HCT116 (cell line): ENCODE data around the gene CHID1. TPM values are rescaled to one million over a fixed set of nuclear protein-coding genes. Genes with fewer than 3 reads are reported as not detected.
A peak's percentile ranks its signal among the peaks of the same experiment; 100 is the strongest.

Experiments
- ATAC-seq: fragments of 200-7000 bp; cut with Tn5 transposase; 2 replicates; pipeline ENCODE4 v1.9.1; 2020; ENCODE audit warnings: mild to moderate bottlenecking, moderate library complexity
- BruUV-seq: library from RNA; stranded (reverse); fragments of 400-500 nt; replicated peaks from 2 replicates; lab custom pipeline; 2021; lab: Mats Ljungman, UMichigan
- CTCF ChIA-PET: fragments of 300-600 bp; sonication (Branson Sonifier 250); formaldehyde crosslinking; loops from one replicate; lab custom pipeline; 2021; ENCODE audit warnings: antibody characterized with exemption; lab: Charles Lee
- POLR2A ChIA-PET: fragments of 300-600, 350-600 bp; sonication (Branson Sonifier 250); formaldehyde crosslinking; loops from one replicate; lab custom pipeline; 2021; ENCODE audit warnings: antibody characterized with exemption; lab: Charles Lee
- RAD21 ChIA-PET, 2 experiments: fragments of 300-600 bp; sonication (Branson Sonifier 250); formaldehyde crosslinking; loops; one replicate each; lab custom pipeline; 2023; ENCODE audit warnings: low total read pairs in 2 of 2; ENCODE audit not compliant: uncharacterized antibody in 2 of 2, unreplicated experiment in 2 of 2, low non-redundant PET in 1 of 2; lab: Charles Lee
- DNase-seq: peaks from one replicate; pipeline ENCODE4 v3.0.0-alpha.2; 2010; ENCODE audit warnings: low read depth, low spot score
- H2AFZ ChIP-seq: fragments of 200-600 bp; shearing (Covaris generic), sonication (generic); 2 replicates; pipeline ENCODE4 v1.6.1; 2017; ENCODE audit warnings: low read depth, mixed run types, mixed read lengths, antibody characterized with exemption, low read length; ENCODE audit not compliant: poor library complexity, severe bottlenecking
- H3K27ac ChIP-seq: 2 replicates; pipeline ENCODE4 v1.5.1; 2012; ENCODE audit warnings: low read depth, low read length
- H3K27me3 ChIP-seq: fragments of 200-600 bp; sonication (generic); 2 replicates; pipeline ENCODE4 v1.6.1; 2016; ENCODE audit warnings: mixed run types, low read length, mixed read lengths; ENCODE audit not compliant: insufficient read depth
- H3K36me3 ChIP-seq, 2 experiments: fragments of 200-500 bp in 1 of 2; fragments of 200-600 bp in 1 of 2; sonication (Bioruptor generic) in 1 of 2; sonication (generic) in 1 of 2; 2 replicates each; pipeline versions ENCODE4 v1.5.1 to v1.6.1; 2014 to 2016; ENCODE audit warnings: low read length in 2 of 2, inconsistent platforms in 1 of 2, mixed read lengths in 1 of 2, mixed run types in 1 of 2; ENCODE audit not compliant: insufficient read depth in 2 of 2, control insufficient read depth in 1 of 2
- H3K4me1 ChIP-seq, 2 experiments: fragments of 200-600 bp in 1 of 2; sonication (generic) in 1 of 2; 2 replicates each; pipeline versions ENCODE4 v1.5.1 to v1.6.1; 2012 to 2017; ENCODE audit warnings: low read length in 2 of 2, inconsistent platforms in 1 of 2, mild to moderate bottlenecking in 1 of 2, mixed read lengths in 1 of 2, mixed run types in 1 of 2, moderate library complexity in 1 of 2; ENCODE audit not compliant: insufficient read depth in 2 of 2, control insufficient read depth in 1 of 2
- H3K4me2 ChIP-seq: fragments of 200-600 bp; sonication (generic); 2 replicates; pipeline ENCODE4 v1.6.1; 2017; ENCODE audit warnings: mixed run types, low read length, mixed read lengths
- H3K4me3 ChIP-seq, 2 experiments: fragments of 200-600 bp in 1 of 2; sonication (generic) in 1 of 2; replicated peaks in 1 of 2; 2 replicates each; pipeline ENCODE4 v1.5.1; 2011 to 2016; ENCODE audit warnings: low read length in 2 of 2, control low read depth in 1 of 2, low read depth in 1 of 2, mild to moderate bottlenecking in 1 of 2, mixed read lengths in 1 of 2, mixed run types in 1 of 2
- H3K79me2 ChIP-seq: fragments of 200-600 bp; sonication (generic); 2 replicates; pipeline ENCODE4 v1.6.1; 2017; ENCODE audit warnings: mild to moderate bottlenecking, mixed run types, low read length, moderate library complexity, mixed read lengths; ENCODE audit not compliant: insufficient read depth
- H3K9ac ChIP-seq: fragments of 200-600 bp; sonication (generic); 2 replicates; pipeline ENCODE4 v1.6.1; 2016; ENCODE audit warnings: low read length, mixed read lengths
- H3K9me2 ChIP-seq: fragments of 200-600 bp; sonication (generic), shearing (Covaris generic); 2 replicates; pipeline ENCODE4 v1.6.1; 2017; ENCODE audit warnings: mixed run types, mild to moderate bottlenecking, moderate library complexity; ENCODE audit not compliant: insufficient read depth
- H3K9me3 ChIP-seq, 2 experiments: fragments of 200-500 bp in 1 of 2; fragments of 200-600 bp in 1 of 2; sonication (Bioruptor generic) in 1 of 2; sonication (generic) in 1 of 2; 2 replicates each; pipeline ENCODE4 v1.6.1; 2014 to 2017; ENCODE audit warnings: low read length in 2 of 2, mixed read lengths in 2 of 2, inconsistent platforms in 1 of 2, low read depth in 1 of 2, mild to moderate bottlenecking in 1 of 2, mixed run types in 1 of 2, moderate library complexity in 1 of 2; ENCODE audit not compliant: control insufficient read depth in 1 of 2, insufficient read depth in 1 of 2
- H4K20me1 ChIP-seq: fragments of 200-600 bp; sonication (generic), shearing (Covaris generic); 2 replicates; pipeline ENCODE4 v1.6.1; 2017; ENCODE audit warnings: mixed run types, mild to moderate bottlenecking, moderate library complexity; ENCODE audit not compliant: insufficient read depth
- ATF3 ChIP-seq: IDR thresholded peaks from 2 replicates; pipeline ENCODE4 v1.6.1; 2012
- CEBPB ChIP-seq: IDR thresholded peaks from 2 replicates; pipeline ENCODE4 v1.6.1; 2012; ENCODE audit warnings: low read depth
- CTCF ChIP-seq, 3 experiments: fragments of 200-600 bp in 1 of 3; sonication (generic) in 1 of 3; IDR thresholded peaks in 2 of 3; conservative IDR thresholded peaks in 1 of 3; 2 replicates each; pipeline ENCODE4 v1.5.1; 2012 to 2017; ENCODE audit warnings: low read depth in 2 of 3, low read length in 2 of 3, antibody characterized with exemption in 1 of 3, borderline replicate concordance in 1 of 3, control low read depth in 1 of 3, mild to moderate bottlenecking in 1 of 3, mixed read lengths in 1 of 3, mixed run types in 1 of 3, moderate library complexity in 1 of 3; ENCODE audit not compliant: insufficient read depth in 1 of 3
- EZH2 ChIP-seq: fragments of 200-600 bp; sonication (generic); IDR thresholded peaks from 2 replicates; pipeline ENCODE4 v1.6.1; 2017; ENCODE audit warnings: antibody characterized with exemption, mixed run types
- EZH2phosphoT487 ChIP-seq: fragments of 200-600 bp; IDR thresholded peaks from 2 replicates; pipeline ENCODE4 v1.6.1; 2018; ENCODE audit warnings: antibody characterized with exemption, borderline replicate concordance
- POLR2AphosphoS5 ChIP-seq: IDR thresholded peaks from 2 replicates; pipeline ENCODE4 v1.6.1; 2011; ENCODE audit warnings: mild to moderate bottlenecking, low read depth, low read length, moderate library complexity
- RAD21 ChIP-seq: IDR thresholded peaks from 2 replicates; pipeline ENCODE4 v1.6.1; 2012; ENCODE audit warnings: low read depth, mild to moderate bottlenecking
- REST ChIP-seq: IDR thresholded peaks from 2 replicates; pipeline ENCODE4 v1.6.1; 2012; ENCODE audit warnings: low read depth
- SIN3A ChIP-seq: IDR thresholded peaks from 2 replicates; pipeline ENCODE4 v1.6.1; 2012; ENCODE audit warnings: low read depth
- SP1 ChIP-seq: IDR thresholded peaks from 2 replicates; pipeline ENCODE4 v1.6.1; 2012; ENCODE audit warnings: low read depth
- TCF7L2 ChIP-seq: IDR thresholded peaks from 2 replicates; pipeline ENCODE4 v1.7.0; 2011; ENCODE audit warnings: borderline replicate concordance, inconsistent platforms; ENCODE audit not compliant: insufficient read depth, insufficient read length; ENCODE audit errors: extremely low read depth
- YY1 ChIP-seq: IDR thresholded peaks from 2 replicates; pipeline ENCODE4 v1.6.1; 2011; ENCODE audit warnings: low read length, low read depth, moderate library complexity, mild to moderate bottlenecking; ENCODE audit not compliant: insufficient replicate concordance; ENCODE audit errors: extremely low read depth
- intact Hi-C: fragments of 100-400 bp; cut with micrococcal nuclease; formaldehyde crosslinking; loops from 2 replicates; pipeline ENCODE4 v1.10.0; 2022
- total RNA-seq: library from RNA; stranded (reverse); gene quantifications from one replicate; pipeline ENCODE4 v1.2.1, GENCODE V29; 2021; ENCODE audit not compliant: unreplicated experiment

CHID1 gene
- total RNA-seq, 1 experiment from 2014 or later: 102 TPM

- DNase-seq: no peak
- Histone ChIP-seq H2AFZ (no peak overlapping the region), H3K4me3 (no peak overlapping the region), H4K20me1 (no peaks in the 10 kb centered on the region), H3K4me1 (peaks cover 17 to 39% of the 10 kb centered on the region in 2 experiments), H3K9me3 (no peaks in the 10 kb centered on the region), H3K36me3 (no peaks in the 10 kb centered on the region; a peak in 1 of 4 replicates), H3K9me2 (no peaks in the 10 kb centered on the region), H3K4me2 (no peak overlapping the region), H3K27ac (peak overlapping the region; percentile 8; the same call in 1 of the 2 replicates), H3K27me3 (no peaks in the 10 kb centered on the region), H3K9ac (no peak overlapping the region), H3K79me2 (peaks cover 23% of the 10 kb centered on the region)
- RAD21 ChIA-PET: interaction anchor here in 1 of 2 experiments (0.8 kb wide), 1 partner anchor 15 kb away, joined by 3 read pairs; no protein-coding TSS in a partner anchor
- intact Hi-C loops: no loop called here
- CTCF ChIA-PET: no interaction called here
- no peak for TF ChIP-seq CEBPB
- no peak for TF ChIP-seq TCF7L2
- TF ChIP-seq SIN3A: no peak
- TF ChIP-seq EZH2phosphoT487: no peak
- TF ChIP-seq POLR2AphosphoS5: no peak
- TF ChIP-seq YY1: no peak
- TF ChIP-seq REST: no peak
- no peak for TF ChIP-seq RAD21
- TF ChIP-seq CTCF (IDR thresholded peaks at IDR 0.05 in 2 of 3, conservative IDR thresholded peaks at IDR 0.05 in 1 of 3; ENCODE audit: borderline replicate concordance in 1 of 3, insufficient read depth in 1 of 3, low read depth in 2 of 3, low read length in 2 of 3): no peak
- TF ChIP-seq SP1: no peak
- no peak for TF ChIP-seq EZH2
- no peak for TF ChIP-seq ATF3
- POLR2A ChIA-PET: interaction anchor here (0.7 to 1.4 kb wide), 4 partner anchors 8 to 27 kb away, joined by 3 to 4 read pairs (median 4); no protein-coding TSS in a partner anchor
- no TSS peak for BruUV-seq
- no peak for ATAC-seq
Observed at GRCh38 chr11:846496-847098, 64.0 kb downstream of the CHID1 start.
